Lower leg skin (tissue), 4 donors: ENCODE measurements around the gene HMGXB3. TPM values are rescaled to one million over a fixed set of nuclear protein-coding genes. Genes with fewer than 3 reads are reported as not detected.

Source experiments
- DNase-seq, 2 donors: peaks; one replicate each; pipeline ENCODE4 v3.0.0-alpha.2; 2019; ENCODE audit warnings: low spot score in 2 of 2
- H3K4me3 ChIP-seq: fragments of 200-600 bp; sonication (generic); 2 replicates; pipeline ENCODE4 v1.5.1; 2017; ENCODE audit warnings: mild to moderate bottlenecking, low read depth; ENCODE audit not compliant: poor library complexity, severe bottlenecking
- POLR2A ChIP-seq, 2 donors: fragments of 450-650 bp; IDR thresholded peaks; one replicate each; pipeline ENCODE4 v1.6.1; 2016 to 2017; ENCODE audit warnings: antibody characterized with exemption in 2 of 2, mild to moderate bottlenecking in 1 of 2, moderate library complexity in 1 of 2
- WGBS, 2 donors: methylation state at CpG; one replicate each; pipeline ENCODE4 v1.1.5; 2018; 5-methylcytosine and 5-hydroxymethylcytosine counted together
- intact Hi-C: fragments of 100-400 bp; cut with DNase I; formaldehyde crosslinking; loops from one replicate; pipeline ENCODE4 v1.15.0; 2023; ENCODE audit warnings: low total_unique reads
- total RNA-seq, 4 donors: library from RNA; depleted of rRNA; stranded (reverse); fragments of >200 nt; gene quantifications; one replicate each; pipeline ENCODE4 v1.1.0, GENCODE V29; 2016
- TF ChIP-seq, protein P1 (sequence below), 3 donors: fragments of 450-650 bp; IDR thresholded peaks; one replicate each; pipeline ENCODE4 v1.5.1; 2016; ENCODE audit warnings: antibody characterized with exemption in 3 of 3, mild to moderate bottlenecking in 3 of 3, moderate library complexity in 2 of 3

HMGXB3 gene
- total RNA-seq, 4 donors from 2014 or later, result 24.6 to 32.0 (median 26.1) TPM

DNA sequence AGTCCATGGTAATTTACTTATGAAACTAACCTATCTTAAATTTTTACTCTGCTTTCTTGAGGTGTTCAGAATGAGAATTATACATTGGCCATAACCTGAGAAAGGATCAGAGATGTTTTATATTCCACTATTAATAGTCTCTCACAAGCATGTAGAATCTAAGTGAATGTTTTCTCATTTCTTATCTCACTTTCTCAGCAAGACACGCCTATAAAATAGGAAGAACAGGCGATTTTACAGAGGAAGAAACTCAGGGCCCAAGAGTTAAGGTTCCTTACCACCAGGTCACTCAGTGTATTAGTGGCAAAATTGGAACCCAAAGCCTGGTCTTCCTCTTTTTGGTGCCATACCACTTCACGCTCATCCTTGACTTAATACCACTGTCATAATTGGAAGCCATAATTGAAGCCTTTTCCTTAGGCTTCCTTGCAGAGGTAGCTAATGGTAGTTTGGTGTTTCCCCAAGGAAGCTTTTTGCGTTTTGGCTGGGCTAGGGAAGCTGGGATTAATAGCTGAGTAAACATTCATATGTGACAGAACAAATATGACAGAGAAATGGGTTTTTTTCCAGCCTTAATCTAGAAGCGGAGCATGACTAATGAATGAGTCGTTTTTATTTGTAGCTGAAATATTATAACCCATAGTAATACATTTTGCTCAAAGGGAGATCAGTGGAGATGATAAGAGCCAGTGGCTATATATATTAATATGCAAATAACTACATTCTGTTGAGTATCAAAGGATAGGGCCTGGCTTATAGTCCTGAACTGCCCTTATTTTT is 16.9 kb downstream of the HMGXB3 start:
- no peak overlapping the region for H3K4me3 ChIP-seq
- WGBS, 2 donors, result 75 to 80% methylated on average over 6 of the region's 6 CpGs
- TF ChIP-seq, protein P1, sequence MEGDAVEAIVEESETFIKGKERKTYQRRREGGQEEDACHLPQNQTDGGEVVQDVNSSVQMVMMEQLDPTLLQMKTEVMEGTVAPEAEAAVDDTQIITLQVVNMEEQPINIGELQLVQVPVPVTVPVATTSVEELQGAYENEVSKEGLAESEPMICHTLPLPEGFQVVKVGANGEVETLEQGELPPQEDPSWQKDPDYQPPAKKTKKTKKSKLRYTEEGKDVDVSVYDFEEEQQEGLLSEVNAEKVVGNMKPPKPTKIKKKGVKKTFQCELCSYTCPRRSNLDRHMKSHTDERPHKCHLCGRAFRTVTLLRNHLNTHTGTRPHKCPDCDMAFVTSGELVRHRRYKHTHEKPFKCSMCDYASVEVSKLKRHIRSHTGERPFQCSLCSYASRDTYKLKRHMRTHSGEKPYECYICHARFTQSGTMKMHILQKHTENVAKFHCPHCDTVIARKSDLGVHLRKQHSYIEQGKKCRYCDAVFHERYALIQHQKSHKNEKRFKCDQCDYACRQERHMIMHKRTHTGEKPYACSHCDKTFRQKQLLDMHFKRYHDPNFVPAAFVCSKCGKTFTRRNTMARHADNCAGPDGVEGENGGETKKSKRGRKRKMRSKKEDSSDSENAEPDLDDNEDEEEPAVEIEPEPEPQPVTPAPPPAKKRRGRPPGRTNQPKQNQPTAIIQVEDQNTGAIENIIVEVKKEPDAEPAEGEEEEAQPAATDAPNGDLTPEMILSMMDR (IDR thresholded peaks at IDR 0.05), result no peak
- TF ChIP-seq POLR2A (IDR thresholded peaks at IDR 0.05), result no peak
- no peak for DNase-seq
- intact Hi-C loops, result no loop called here

DNA sequence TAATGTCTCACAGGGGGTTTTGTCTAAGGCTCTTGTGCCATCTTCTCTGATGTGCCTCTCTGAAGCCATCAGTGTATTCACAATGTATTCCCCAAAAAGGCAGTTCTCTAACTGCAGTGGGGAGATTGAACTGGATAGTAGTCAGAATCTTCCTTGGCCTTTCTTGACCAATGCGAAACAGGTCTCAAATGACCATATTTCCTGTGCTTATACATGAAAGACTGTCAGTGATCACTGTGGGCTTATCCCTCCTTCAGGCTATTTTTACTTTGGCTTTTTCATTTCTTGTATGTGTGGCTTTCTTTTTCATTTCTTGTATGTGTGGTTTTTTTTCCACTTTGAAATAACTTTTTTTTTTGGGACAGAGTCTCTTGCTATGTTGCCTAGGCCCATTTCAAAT is 19.7 kb downstream of the HMGXB3 start:
- TF ChIP-seq, protein P1 (IDR thresholded peaks at IDR 0.05), result no peak
- no peak for TF ChIP-seq POLR2A (IDR thresholded peaks at IDR 0.05)
- DNase-seq, result no peak
- intact Hi-C loops, result no loop called here
- H3K4me3 ChIP-seq, result no peak overlapping the region
- WGBS, 2 donors, result 82 to 89% methylated on average over 1 of the region's 1 CpG

DNA sequence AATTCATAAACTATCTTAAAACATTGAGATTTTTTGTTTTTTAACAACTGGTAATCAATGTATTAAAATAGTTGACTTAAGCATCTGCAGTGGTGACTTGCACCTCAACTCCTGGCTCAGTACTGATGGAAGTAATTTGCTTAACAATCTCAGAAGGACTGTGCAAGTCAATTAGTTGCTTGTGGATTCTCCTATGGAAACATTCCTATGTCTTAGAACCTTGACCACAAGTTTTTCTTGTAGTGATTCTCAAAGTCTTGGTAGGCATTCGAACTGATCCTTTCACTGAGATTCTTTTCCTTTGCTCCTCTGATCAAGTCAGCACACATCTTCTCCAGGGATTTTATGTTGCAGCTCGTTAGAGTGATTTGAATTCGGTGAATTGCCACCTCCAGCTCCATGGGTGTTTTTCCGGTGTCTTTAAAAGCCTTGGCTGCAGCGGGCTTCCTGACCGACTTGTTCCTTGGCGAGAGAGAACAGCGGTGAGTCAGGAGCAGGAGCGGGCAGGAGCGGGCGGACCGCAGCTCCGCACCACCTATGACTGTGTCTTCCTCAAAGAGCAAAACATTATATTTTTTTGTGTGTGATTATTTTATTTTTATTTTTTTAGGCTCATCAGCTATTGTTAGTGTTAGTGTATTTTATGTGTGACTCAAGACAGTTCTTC is 21.1 kb downstream of the HMGXB3 start:
- DNase-seq, result no peak

DNA sequence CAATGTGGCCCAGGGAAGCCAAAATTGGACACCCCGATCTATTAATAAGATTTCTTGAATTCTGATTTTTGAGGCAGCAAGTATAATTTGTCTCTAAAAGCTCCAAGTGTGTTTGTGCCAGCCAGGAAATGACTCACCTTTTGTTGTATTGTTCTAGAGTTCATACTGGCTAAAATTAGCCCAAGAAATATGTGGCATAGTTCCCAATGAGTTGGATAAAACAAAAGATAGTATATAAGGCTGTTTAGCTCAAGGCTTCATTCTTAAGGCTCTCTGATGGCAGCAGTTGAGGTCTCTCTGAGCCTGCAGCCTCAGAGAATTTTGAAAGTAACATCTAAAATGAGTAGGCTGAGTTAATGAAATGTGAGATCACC is 21.6 kb downstream of the HMGXB3 start:
- H3K4me3 ChIP-seq, result no peak overlapping the region
- TF ChIP-seq, protein P1 (IDR thresholded peaks at IDR 0.05), result no peak
- TF ChIP-seq POLR2A (IDR thresholded peaks at IDR 0.05), result no peak
- WGBS, 2 donors, result 42 to 51% methylated on average over 1 of the region's 1 CpG
- intact Hi-C loops, result no loop called here
- DNase-seq, result no peak

More for the DNA sequence above, 21.1 kb downstream of the HMGXB3 start:
- TF ChIP-seq POLR2A (IDR thresholded peaks at IDR 0.05), result no peak
- TF ChIP-seq, protein P1 (IDR thresholded peaks at IDR 0.05), result no peak
- WGBS, 2 donors, result 47 to 63% methylated on average over 13 of the region's 13 CpGs
- no peak overlapping the region for H3K4me3 ChIP-seq
- intact Hi-C loops, result no loop called here

DNA sequence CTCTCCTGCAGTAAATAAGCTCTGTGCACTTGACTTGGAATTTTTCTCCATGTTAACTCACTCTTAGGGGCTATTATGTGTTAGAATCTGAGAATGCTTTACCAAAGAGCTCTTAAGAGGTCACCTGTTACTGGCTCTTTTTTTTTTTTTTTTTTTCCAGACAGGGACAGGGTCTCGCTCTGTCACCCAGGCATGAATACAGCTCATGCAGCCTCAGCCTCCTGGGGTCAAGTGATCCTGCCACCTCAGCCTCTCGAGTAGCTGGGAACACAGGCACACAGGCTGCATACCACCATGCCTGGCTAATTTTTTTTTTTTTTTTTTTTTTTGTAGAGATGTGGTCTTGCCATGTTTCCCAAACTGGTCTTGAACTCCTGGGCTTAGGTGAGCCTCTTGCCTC is 22.1 kb downstream of the HMGXB3 start:
- 64 to 93% methylated on average over 2 of the region's 2 CpGs for WGBS, 2 donors
- no peak for DNase-seq
- intact Hi-C loops, result no loop called here
- H3K4me3 ChIP-seq, result no peak overlapping the region
- TF ChIP-seq POLR2A (IDR thresholded peaks at IDR 0.05), result no peak

DNA sequence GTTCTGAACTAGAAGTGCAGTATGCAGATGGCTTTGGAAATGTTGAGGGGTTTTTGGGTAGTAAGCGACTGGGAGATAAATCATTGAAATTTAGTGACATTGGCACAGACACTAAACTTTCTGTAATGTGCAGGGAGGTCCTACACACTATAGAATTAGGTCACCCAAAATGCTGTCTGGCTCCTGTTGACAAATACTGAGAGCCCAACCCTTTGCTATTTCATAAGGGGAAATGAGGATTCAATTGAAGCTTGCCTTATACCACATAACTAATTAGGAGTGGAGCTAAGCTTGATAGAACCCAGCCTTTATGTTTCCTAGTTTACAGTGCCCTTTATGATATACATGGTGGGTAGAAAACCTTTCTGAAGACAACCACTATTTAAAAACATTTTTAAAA is 22.6 kb downstream of the HMGXB3 start:
- intact Hi-C loops, result no loop called here
- no peak for TF ChIP-seq POLR2A (IDR thresholded peaks at IDR 0.05)
- TF ChIP-seq, protein P1 (IDR thresholded peaks at IDR 0.05), result no peak
- WGBS, 2 donors, result 76 to 79% methylated on average over 1 of the region's 1 CpG
- DNase-seq, result no peak
- H3K4me3 ChIP-seq, result no peak overlapping the region
